KMS-11 (cell line): Measurements from ENCODE around the gene CHRNA3.
"Not testable (repeated sequence)": the region's sequence is repeated elsewhere in the genome, so short reads cannot be mapped to it uniquely, and the experiment has no call there.

Experiments
- H2AFZ ChIP-seq: fragments of 200-600 bp; sonication (generic); 2 replicates; pipeline ENCODE4 v1.6.1; 2016; ENCODE audit warnings: antibody characterized with exemption, mixed run types, low read depth
- H3K27ac ChIP-seq: fragments of 200-600 bp; sonication (generic); 2 replicates; pipeline ENCODE4 v1.6.1; 2016; ENCODE audit warnings: mild to moderate bottlenecking, mixed run types
- H3K27me3 ChIP-seq: fragments of 200-600 bp; sonication (generic); 2 replicates; pipeline ENCODE4 v1.6.1; 2017; ENCODE audit warnings: mild to moderate bottlenecking, low read depth, mixed run types, moderate library complexity; ENCODE audit not compliant: insufficient read depth
- H3K36me3 ChIP-seq: fragments of 200-600 bp; sonication (generic); 2 replicates; pipeline ENCODE4 v1.6.1; 2017; ENCODE audit warnings: mild to moderate bottlenecking, mixed run types; ENCODE audit not compliant: insufficient read depth
- H3K4me1 ChIP-seq: fragments of 200-600 bp; sonication (generic); 2 replicates; pipeline ENCODE4 v1.6.1; 2016; ENCODE audit warnings: mild to moderate bottlenecking, low read depth, mixed run types; ENCODE audit not compliant: poor library complexity, severe bottlenecking
- H3K4me2 ChIP-seq: fragments of 200-600 bp; sonication (generic); 2 replicates; pipeline ENCODE4 v1.7.0; 2016; ENCODE audit warnings: mild to moderate bottlenecking, mixed run types
- H3K4me3 ChIP-seq: fragments of 200-600 bp; sonication (generic); IDR thresholded peaks from 2 replicates; pipeline ENCODE4 v1.6.1; 2017; ENCODE audit warnings: low read depth, low read length, mixed read lengths; ENCODE audit not compliant: insufficient read depth
- H3K79me2 ChIP-seq: fragments of 200-600 bp; sonication (generic); 2 replicates; pipeline ENCODE4 v1.6.1; 2016; ENCODE audit warnings: low read depth, mixed run types; ENCODE audit not compliant: insufficient read depth
- H3K9ac ChIP-seq: fragments of 200-600 bp; sonication (generic); 2 replicates; pipeline ENCODE4 v1.6.1; 2016; ENCODE audit warnings: mild to moderate bottlenecking, mixed run types
- H4K20me1 ChIP-seq: fragments of 200-600 bp; sonication (generic); 2 replicates; pipeline ENCODE4 v1.6.1; 2016; ENCODE audit warnings: mild to moderate bottlenecking, mixed run types; ENCODE audit not compliant: insufficient read depth
- TF ChIP-seq, protein P1 (sequence below): fragments of 200-600 bp; sonication (generic); conservative IDR thresholded peaks from 2 replicates; pipeline ENCODE4 v1.6.1; 2017; ENCODE audit warnings: low read depth, mild to moderate bottlenecking, antibody characterized with exemption, low read length, moderate library complexity, mixed read lengths

Gene CHRNA3

DNA sequence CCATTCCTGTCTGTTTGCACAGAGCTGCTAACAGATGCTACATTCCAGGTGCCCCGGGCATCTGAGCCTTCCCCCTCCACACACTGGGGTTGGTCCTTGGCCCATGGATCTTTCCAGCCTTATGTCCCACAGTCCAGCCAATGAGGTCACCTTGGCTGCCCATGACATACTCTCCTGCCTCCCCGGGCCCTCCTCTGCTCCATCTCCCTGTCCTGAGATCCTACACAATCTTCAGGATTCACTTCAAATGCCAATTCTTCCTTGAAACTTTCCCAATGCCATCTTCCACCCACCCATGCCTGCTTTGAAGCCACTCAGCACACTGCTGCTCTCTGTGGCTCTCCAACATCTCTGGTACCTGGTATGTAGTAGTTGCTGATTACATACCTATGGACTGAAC is 4.3 kb downstream of the CHRNA3 start:
- no peak overlapping the region for H2AFZ ChIP-seq
- no peak overlapping the region for H3K4me2 ChIP-seq
- no peaks in the 10 kb centered on the region for H3K36me3 ChIP-seq
- H3K9ac ChIP-seq = no peak overlapping the region
- no peak overlapping the region for H3K27ac ChIP-seq
- H3K79me2 ChIP-seq = no peaks in the 10 kb centered on the region
- TF ChIP-seq, protein P1, sequence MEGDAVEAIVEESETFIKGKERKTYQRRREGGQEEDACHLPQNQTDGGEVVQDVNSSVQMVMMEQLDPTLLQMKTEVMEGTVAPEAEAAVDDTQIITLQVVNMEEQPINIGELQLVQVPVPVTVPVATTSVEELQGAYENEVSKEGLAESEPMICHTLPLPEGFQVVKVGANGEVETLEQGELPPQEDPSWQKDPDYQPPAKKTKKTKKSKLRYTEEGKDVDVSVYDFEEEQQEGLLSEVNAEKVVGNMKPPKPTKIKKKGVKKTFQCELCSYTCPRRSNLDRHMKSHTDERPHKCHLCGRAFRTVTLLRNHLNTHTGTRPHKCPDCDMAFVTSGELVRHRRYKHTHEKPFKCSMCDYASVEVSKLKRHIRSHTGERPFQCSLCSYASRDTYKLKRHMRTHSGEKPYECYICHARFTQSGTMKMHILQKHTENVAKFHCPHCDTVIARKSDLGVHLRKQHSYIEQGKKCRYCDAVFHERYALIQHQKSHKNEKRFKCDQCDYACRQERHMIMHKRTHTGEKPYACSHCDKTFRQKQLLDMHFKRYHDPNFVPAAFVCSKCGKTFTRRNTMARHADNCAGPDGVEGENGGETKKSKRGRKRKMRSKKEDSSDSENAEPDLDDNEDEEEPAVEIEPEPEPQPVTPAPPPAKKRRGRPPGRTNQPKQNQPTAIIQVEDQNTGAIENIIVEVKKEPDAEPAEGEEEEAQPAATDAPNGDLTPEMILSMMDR = no peak
- no peaks in the 10 kb centered on the region for H4K20me1 ChIP-seq
- H3K27me3 ChIP-seq = no peaks in the 10 kb centered on the region
- no peak overlapping the region for H3K4me3 ChIP-seq
- H3K4me1 ChIP-seq = peaks cover 3% of the 10 kb centered on the region

DNA sequence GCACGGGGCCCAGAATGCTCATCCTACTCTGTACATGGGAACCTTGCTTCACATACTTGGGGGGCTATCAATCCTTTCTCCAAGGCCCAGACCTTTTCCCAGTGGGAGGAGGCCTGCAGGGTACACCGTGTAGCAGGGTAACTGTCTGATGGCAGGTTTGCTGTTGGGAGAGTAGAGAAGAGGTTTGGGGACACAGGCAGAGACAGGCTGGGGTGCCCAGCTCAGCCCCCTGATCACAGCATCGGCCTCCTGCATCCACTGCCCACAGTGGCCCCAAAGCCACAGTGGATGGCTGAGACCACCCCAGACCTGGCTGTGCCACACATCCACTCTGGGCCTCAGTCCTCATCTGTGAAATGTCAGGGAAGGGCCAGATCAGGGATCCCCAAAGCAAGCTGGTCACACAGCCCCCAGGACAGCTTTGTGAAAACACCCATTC is 5.6 kb downstream of the CHRNA3 start:
- Histone ChIP-seq H3K27ac (no peak overlapping the region), H3K9ac (no peak overlapping the region), H3K4me2 (no peak overlapping the region), H2AFZ (no peak overlapping the region), H3K27me3 (no peaks in the 10 kb centered on the region), H4K20me1 (no peaks in the 10 kb centered on the region), H3K36me3 (no peaks in the 10 kb centered on the region), H3K4me3 (no peak overlapping the region), H3K4me1 (peaks cover 3% of the 10 kb centered on the region), H3K79me2 (no peaks in the 10 kb centered on the region)
- TF ChIP-seq, protein P1 = no peak

DNA sequence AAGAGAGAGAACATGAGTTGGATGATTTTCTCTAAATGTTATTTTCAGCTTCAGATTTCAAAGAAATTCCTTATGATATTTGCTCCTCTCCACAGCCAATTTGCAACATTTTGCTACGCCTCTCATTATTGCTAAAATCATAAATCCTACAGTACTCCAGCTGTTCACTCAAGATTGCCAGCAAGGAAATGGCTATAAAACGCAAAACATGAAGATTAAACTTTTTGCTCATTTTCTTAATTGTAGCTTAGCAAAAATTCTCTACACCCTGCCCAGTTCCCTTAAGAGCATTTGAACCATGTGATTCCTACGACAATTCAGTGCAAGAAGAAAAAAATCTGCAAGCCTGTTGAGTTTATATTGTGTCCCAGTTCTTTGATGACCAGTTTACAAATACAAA is 6.8 kb downstream of the CHRNA3 start:
- H3K27ac ChIP-seq = no peak overlapping the region

DNA sequence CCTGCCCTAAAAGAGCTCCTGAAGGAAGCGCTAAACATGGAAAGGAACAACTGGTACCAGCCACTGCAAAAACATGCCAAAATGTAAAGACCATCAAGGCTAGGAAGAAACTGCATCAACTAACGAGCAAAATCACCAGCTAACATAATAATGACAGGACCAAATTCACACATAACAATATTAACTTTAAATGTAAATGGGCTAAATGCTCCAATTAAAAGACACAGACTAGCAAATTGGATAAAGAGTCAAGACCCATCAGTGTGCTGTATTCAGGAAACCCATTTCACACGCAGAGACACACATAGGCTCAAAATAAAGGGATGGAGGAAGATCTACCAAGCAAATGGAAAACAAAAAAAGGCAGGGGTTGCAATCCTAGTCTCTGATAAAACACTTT is 11.2 kb downstream of the CHRNA3 start:
- H3K9ac ChIP-seq, H3K4me2 ChIP-seq, H3K27me3 ChIP-seq, H3K27ac ChIP-seq, H4K20me1 ChIP-seq, H3K36me3 ChIP-seq, H3K4me1 ChIP-seq, H3K79me2 ChIP-seq, H2AFZ ChIP-seq, H3K4me3 ChIP-seq: not testable (repeated sequence)

More for the DNA sequence above, 6.8 kb downstream of the CHRNA3 start:
- Histone ChIP-seq H4K20me1 (no peaks in the 10 kb centered on the region), H3K36me3 (no peaks in the 10 kb centered on the region), H3K4me1 (peaks cover 3% of the 10 kb centered on the region), H2AFZ (no peak overlapping the region), H3K4me2 (no peak overlapping the region), H3K9ac (no peak overlapping the region), H3K4me3 (no peak overlapping the region), H3K79me2 (no peaks in the 10 kb centered on the region), H3K27me3 (no peaks in the 10 kb centered on the region)
- TF ChIP-seq, protein P1 = no peak

DNA sequence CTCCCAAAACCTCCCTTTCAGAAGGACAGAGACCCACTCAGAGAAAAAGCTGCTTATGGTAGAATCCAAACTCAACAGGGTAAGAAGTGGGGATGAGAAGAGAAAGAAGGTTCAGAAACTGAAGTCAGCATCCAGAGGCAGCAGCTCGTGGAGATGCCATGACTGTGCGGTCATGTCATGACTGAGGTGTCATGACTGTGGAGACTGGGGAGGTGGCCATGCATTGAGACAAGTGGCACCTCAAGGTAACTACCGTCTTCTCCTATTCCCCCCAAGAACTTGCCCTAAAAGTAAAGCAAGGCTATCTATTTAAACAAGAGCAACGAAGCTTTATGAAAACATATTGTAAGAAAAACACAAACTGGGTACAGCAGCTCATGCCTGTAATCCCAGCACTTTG is 15.1 kb downstream of the CHRNA3 start:
- Histone ChIP-seq H2AFZ (no peak overlapping the region), H3K9ac (no peak overlapping the region), H3K4me1 (no peaks in the 10 kb centered on the region), H3K79me2 (no peaks in the 10 kb centered on the region), H4K20me1 (no peaks in the 10 kb centered on the region), H3K4me3 (no peak overlapping the region), H3K27ac (no peak overlapping the region), H3K36me3 (no peaks in the 10 kb centered on the region), H3K4me2 (no peak overlapping the region), H3K27me3 (no peaks in the 10 kb centered on the region)
- TF ChIP-seq, protein P1 = no peak
